ENCODE data around the gene ANTXR1.

ANTXR1 gene

DNA sequence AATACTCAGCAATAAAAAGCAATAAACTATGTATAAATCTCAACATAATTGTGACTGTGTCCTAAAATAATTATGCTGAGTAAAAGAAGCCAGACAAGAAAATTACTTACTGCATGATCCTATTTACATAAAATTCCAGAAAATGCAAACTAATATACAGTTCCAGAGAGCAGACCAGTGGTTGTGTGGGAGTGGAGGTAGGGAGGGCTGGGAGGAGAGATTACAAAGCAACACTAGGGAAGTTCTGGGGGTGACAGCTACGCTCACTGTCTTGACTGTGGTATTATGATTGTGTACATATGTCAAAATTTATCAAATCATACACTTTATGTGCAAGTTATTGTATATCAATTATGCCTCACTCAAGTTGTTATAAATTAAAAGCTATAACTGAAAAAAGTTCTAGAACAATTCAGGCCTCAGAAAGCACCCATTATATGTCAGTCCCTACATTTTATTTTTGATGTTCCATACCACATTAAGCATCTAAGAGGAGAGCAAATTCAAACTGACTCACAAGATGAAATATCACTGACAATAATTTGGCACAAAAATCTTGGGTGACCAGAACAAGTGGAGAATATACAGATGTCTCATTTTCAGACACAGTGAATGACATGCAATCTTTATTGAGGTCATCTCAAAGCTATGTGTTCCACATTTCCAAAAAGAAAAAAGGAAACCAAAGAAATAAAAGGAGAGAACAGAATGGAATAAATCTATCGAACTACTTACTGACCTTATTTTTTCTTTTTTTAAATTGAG lies 85.1 kb downstream of the ANTXR1 start:
- WGBS = no CpG with 5 or more reads among the region's 2 CpGs
- Histone ChIP-seq H2BK120ac (ENCODE audit: low read depth, low read length) (no peak overlapping the region), H3K27ac (ENCODE audit: low read length, poor library complexity, severe bottlenecking) (no peak overlapping the region), H3K14ac (ENCODE audit: low read length in 2 of 2) (no peak overlapping the region), H3K36me3 (ENCODE audit: control insufficient read depth in 1 of 2, insufficient read depth in 2 of 2, low read depth in 1 of 2, low read length in 2 of 2) (peaks cover 4 to 12% of the 10 kb centered on the region in 2 experiments), H4K91ac (ENCODE audit: low read length) (no peak overlapping the region), H3K27me3 (ENCODE audit: control insufficient read depth in 1 of 2, insufficient read depth in 1 of 2, low read length in 2 of 2) (no peaks in the 10 kb centered on the region), H3K9ac (ENCODE audit: low read length) (no peak overlapping the region), H3K4me2 (ENCODE audit: low read length, poor library complexity, severe bottlenecking) (no peak overlapping the region), H3K4ac (ENCODE audit: low read depth in 1 of 2, low read length in 2 of 2) (no peak overlapping the region), H3K79me1 (replicated peaks; ENCODE audit: low read length, poor library complexity, severe bottlenecking) (no peaks in the 10 kb centered on the region), H3K4me1 (ENCODE audit: control insufficient read depth, insufficient read depth, low read depth, low read length) (peaks cover 1% of the 10 kb centered on the region), H4K8ac (ENCODE audit: low read length) (no peak overlapping the region), H2BK12ac (ENCODE audit: low read length in 2 of 2) (no peak overlapping the region), H3K23ac (ENCODE audit: low read length in 2 of 2) (no peak overlapping the region), H2AK5ac (ENCODE audit: low read length, severe bottlenecking) (no peak overlapping the region), H2AFZ (ENCODE audit: low read depth, low read length) (no peak overlapping the region), H3K18ac (ENCODE audit: low read depth in 1 of 2, low read length in 2 of 2) (no peak overlapping the region), H3K9me3 (ENCODE audit: control insufficient read depth, low read length) (no peaks in the 10 kb centered on the region), H2BK5ac (ENCODE audit: low read depth, low read length, poor library complexity, severe bottlenecking) (no peak overlapping the region), H3K4me3 (ENCODE audit: insufficient read depth in 1 of 2, low read depth in 1 of 2, low read length in 2 of 2) (no peak overlapping the region), H2BK15ac (ENCODE audit: low read depth, poor library complexity, severe bottlenecking) (no peak overlapping the region)
- DNase-seq = no peak

DNA sequence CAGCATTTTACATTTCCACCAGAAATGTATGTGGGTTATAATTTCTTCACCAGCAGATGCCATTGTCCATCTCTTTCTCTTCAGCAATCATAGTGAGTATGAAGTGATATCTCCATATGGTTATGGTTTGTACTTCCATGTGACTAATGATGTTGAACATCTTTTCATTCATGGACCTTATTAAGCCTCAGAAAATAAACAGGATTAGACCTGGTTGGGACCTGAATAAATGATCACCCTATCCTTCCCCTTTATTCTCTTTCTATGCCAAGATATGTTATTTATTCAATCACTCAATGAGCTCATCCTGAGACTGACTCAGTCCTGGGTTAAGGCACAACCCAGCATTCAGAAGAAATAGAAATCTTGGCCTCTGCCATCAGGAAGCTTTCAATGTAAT lies 86.6 kb downstream of the ANTXR1 start:
- Histone ChIP-seq H2AFZ (ENCODE audit: low read depth, low read length) (no peak overlapping the region), H2BK5ac (ENCODE audit: low read depth, low read length, poor library complexity, severe bottlenecking) (no peak overlapping the region), H3K4me1 (ENCODE audit: control insufficient read depth, insufficient read depth, low read depth, low read length) (peaks cover under 1% of the 10 kb centered on the region), H4K8ac (ENCODE audit: low read length) (no peak overlapping the region), H2BK120ac (ENCODE audit: low read depth, low read length) (no peak overlapping the region), H3K4me2 (ENCODE audit: low read length, poor library complexity, severe bottlenecking) (no peak overlapping the region), H3K79me1 (replicated peaks; ENCODE audit: low read length, poor library complexity, severe bottlenecking) (no peaks in the 10 kb centered on the region), H2AK5ac (ENCODE audit: low read length, severe bottlenecking) (no peak overlapping the region), H3K4ac (ENCODE audit: low read depth in 1 of 2, low read length in 2 of 2) (no peak overlapping the region), H2BK12ac (ENCODE audit: low read length in 2 of 2) (no peak overlapping the region), H3K36me3 (ENCODE audit: control insufficient read depth in 1 of 2, insufficient read depth in 2 of 2, low read depth in 1 of 2, low read length in 2 of 2) (peaks cover 6 to 21% of the 10 kb centered on the region in 2 experiments), H3K23ac (ENCODE audit: low read length in 2 of 2) (no peak overlapping the region), H3K9ac (ENCODE audit: low read length) (peak overlapping the region; percentile 56), H3K27me3 (ENCODE audit: control insufficient read depth in 1 of 2, insufficient read depth in 1 of 2, low read length in 2 of 2) (no peaks in the 10 kb centered on the region), H3K18ac (ENCODE audit: low read depth in 1 of 2, low read length in 2 of 2) (no peak overlapping the region), H3K14ac (ENCODE audit: low read length in 2 of 2) (no peak overlapping the region), H3K9me3 (ENCODE audit: control insufficient read depth, low read length) (no peaks in the 10 kb centered on the region), H4K91ac (ENCODE audit: low read length) (no peak overlapping the region), H3K4me3 (ENCODE audit: insufficient read depth in 1 of 2, low read depth in 1 of 2, low read length in 2 of 2) (no peak overlapping the region), H2BK15ac (ENCODE audit: low read depth, poor library complexity, severe bottlenecking) (no peak overlapping the region), H3K27ac (ENCODE audit: low read length, poor library complexity, severe bottlenecking) (no peak overlapping the region)
- DNase-seq = no peak

DNA sequence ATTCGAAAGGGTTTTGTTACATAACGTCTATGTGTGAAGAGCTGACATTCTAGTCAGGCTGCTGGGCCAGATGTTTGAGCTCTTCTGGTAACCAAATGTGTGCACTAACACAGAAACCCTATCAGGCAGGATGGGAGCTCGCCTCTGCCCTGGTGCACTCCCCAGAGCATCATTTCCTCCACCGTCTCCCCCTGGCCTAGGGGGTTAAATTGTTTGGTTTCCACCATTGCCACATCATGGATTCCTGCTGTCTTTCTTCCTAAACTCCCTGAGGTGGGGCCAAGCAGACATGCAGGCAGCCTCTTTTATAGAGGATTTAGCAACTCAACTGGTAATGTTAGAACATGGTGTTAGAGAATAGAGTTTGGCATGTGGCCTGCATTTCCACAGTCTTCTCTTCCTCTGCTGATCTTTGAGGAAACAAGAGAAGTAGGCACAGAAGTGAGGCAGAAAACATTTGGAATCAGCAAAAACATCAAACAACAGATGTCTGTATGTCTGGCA lies 87.3 kb downstream of the ANTXR1 start:
- Histone ChIP-seq H3K27ac (ENCODE audit: low read length, poor library complexity, severe bottlenecking) (no peak overlapping the region), H2BK12ac (ENCODE audit: low read length in 2 of 2) (no peak overlapping the region), H3K4ac (ENCODE audit: low read depth in 1 of 2, low read length in 2 of 2) (no peak overlapping the region), H3K23ac (ENCODE audit: low read length in 2 of 2) (no peak overlapping the region), H3K14ac (ENCODE audit: low read length in 2 of 2) (no peak overlapping the region), H2BK5ac (ENCODE audit: low read depth, low read length, poor library complexity, severe bottlenecking) (no peak overlapping the region), H2BK15ac (ENCODE audit: low read depth, poor library complexity, severe bottlenecking) (no peak overlapping the region), H3K36me3 (ENCODE audit: control insufficient read depth in 1 of 2, insufficient read depth in 2 of 2, low read depth in 1 of 2, low read length in 2 of 2) (peaks cover 9 to 28% of the 10 kb centered on the region in 2 experiments), H3K9ac (ENCODE audit: low read length) (peak overlapping the region; percentile 56), H4K91ac (ENCODE audit: low read length) (no peak overlapping the region), H4K8ac (ENCODE audit: low read length) (no peak overlapping the region), H3K9me3 (ENCODE audit: control insufficient read depth, low read length) (no peaks in the 10 kb centered on the region), H2BK120ac (ENCODE audit: low read depth, low read length) (no peak overlapping the region), H3K4me2 (ENCODE audit: low read length, poor library complexity, severe bottlenecking) (no peak overlapping the region), H3K18ac (ENCODE audit: low read depth in 1 of 2, low read length in 2 of 2) (peak overlapping the region in 1 of 2 experiments; percentile 56), H2AK5ac (ENCODE audit: low read length, severe bottlenecking) (no peak overlapping the region), H2AFZ (ENCODE audit: low read depth, low read length) (no peak overlapping the region), H3K79me1 (replicated peaks; ENCODE audit: low read length, poor library complexity, severe bottlenecking) (no peaks in the 10 kb centered on the region), H3K4me1 (ENCODE audit: control insufficient read depth, insufficient read depth, low read depth, low read length) (no peaks in the 10 kb centered on the region), H3K4me3 (ENCODE audit: insufficient read depth in 1 of 2, low read depth in 1 of 2, low read length in 2 of 2) (no peak overlapping the region), H3K27me3 (ENCODE audit: control insufficient read depth in 1 of 2, insufficient read depth in 1 of 2, low read length in 2 of 2) (no peaks in the 10 kb centered on the region)
- no peak for DNase-seq
- WGBS = 98% methylated on average over 4 of the region's 4 CpGs

DNA sequence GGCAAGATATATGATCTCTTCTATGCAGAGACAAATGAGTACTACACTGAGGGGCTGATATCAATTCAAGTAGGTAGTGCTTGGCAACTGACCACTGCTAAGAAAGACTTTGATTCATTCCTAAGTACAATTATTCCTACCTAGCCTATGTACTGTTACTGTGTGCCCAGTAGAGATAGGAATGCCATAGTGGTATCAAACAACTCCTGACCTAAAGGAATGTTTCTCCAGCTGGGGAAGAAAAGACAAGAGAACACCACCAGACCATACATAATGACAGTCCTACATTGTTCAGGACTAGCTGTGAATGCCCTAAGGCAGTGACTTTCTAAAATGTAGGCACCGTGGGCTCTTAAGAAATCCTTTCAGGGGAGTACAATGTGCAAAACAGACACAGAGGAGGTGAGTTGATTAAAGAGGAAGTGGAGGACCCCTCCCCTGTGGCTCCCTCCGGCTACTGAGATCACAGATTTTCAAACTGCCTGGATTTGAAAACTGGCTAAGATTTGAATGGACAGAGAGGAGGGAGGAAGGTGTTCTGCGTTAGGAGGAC lies 89.1 kb downstream of the ANTXR1 start:
- Histone ChIP-seq H3K27ac (ENCODE audit: low read length, poor library complexity, severe bottlenecking) (no peak overlapping the region), H3K4me2 (ENCODE audit: low read length, poor library complexity, severe bottlenecking) (no peak overlapping the region), H2BK15ac (ENCODE audit: low read depth, poor library complexity, severe bottlenecking) (no peak overlapping the region), H3K18ac (ENCODE audit: low read depth in 1 of 2, low read length in 2 of 2) (no peak overlapping the region), H3K79me1 (replicated peaks; ENCODE audit: low read length, poor library complexity, severe bottlenecking) (no peaks in the 10 kb centered on the region), H2AFZ (ENCODE audit: low read depth, low read length) (no peak overlapping the region), H3K9me3 (ENCODE audit: control insufficient read depth, low read length) (no peaks in the 10 kb centered on the region), H3K14ac (ENCODE audit: low read length in 2 of 2) (no peak overlapping the region), H3K23ac (ENCODE audit: low read length in 2 of 2) (no peak overlapping the region), H3K4me1 (ENCODE audit: control insufficient read depth, insufficient read depth, low read depth, low read length) (no peaks in the 10 kb centered on the region), H3K4me3 (ENCODE audit: insufficient read depth in 1 of 2, low read depth in 1 of 2, low read length in 2 of 2) (no peak overlapping the region), H4K8ac (ENCODE audit: low read length) (no peak overlapping the region), H3K36me3 (ENCODE audit: control insufficient read depth in 1 of 2, insufficient read depth in 2 of 2, low read depth in 1 of 2, low read length in 2 of 2) (peaks cover 13 to 44% of the 10 kb centered on the region in 2 experiments), H3K9ac (ENCODE audit: low read length) (no peak overlapping the region), H2BK120ac (ENCODE audit: low read depth, low read length) (no peak overlapping the region), H2BK5ac (ENCODE audit: low read depth, low read length, poor library complexity, severe bottlenecking) (no peak overlapping the region), H3K4ac (ENCODE audit: low read depth in 1 of 2, low read length in 2 of 2) (no peak overlapping the region), H2BK12ac (ENCODE audit: low read length in 2 of 2) (no peak overlapping the region), H3K27me3 (ENCODE audit: control insufficient read depth in 1 of 2, insufficient read depth in 1 of 2, low read length in 2 of 2) (no peaks in the 10 kb centered on the region), H4K91ac (ENCODE audit: low read length) (no peak overlapping the region), H2AK5ac (ENCODE audit: low read length, severe bottlenecking) (no peak overlapping the region)
- 99% methylated on average over 3 of the region's 3 CpGs for WGBS
- DNase-seq = no peak
